ENCODE results near the gene REL. TPM values are rescaled to one million over a fixed set of nuclear protein-coding genes. Genes with fewer than 3 reads are reported as not detected.
"Not testable (repeated sequence)": the region's sequence is repeated elsewhere in the genome, so short reads cannot be mapped to it uniquely, and the experiment has no call there.

Gene REL
- polyA plus RNA-seq, 3 donors, result 6.1 to 10.1 (median 8.5) TPM

- not testable (repeated sequence) for DNase-seq
Measured at GRCh38 chr2:60865361-60865760, 16.0 kb upstream of the REL start.

- no peak for DNase-seq
Measured at GRCh38 chr2:60867007-60867406, 14.4 kb upstream of the REL start.

GRCh38 chr2:60867848-60868247, 13.5 kb upstream of the REL start:
- no peak for DNase-seq

DNA sequence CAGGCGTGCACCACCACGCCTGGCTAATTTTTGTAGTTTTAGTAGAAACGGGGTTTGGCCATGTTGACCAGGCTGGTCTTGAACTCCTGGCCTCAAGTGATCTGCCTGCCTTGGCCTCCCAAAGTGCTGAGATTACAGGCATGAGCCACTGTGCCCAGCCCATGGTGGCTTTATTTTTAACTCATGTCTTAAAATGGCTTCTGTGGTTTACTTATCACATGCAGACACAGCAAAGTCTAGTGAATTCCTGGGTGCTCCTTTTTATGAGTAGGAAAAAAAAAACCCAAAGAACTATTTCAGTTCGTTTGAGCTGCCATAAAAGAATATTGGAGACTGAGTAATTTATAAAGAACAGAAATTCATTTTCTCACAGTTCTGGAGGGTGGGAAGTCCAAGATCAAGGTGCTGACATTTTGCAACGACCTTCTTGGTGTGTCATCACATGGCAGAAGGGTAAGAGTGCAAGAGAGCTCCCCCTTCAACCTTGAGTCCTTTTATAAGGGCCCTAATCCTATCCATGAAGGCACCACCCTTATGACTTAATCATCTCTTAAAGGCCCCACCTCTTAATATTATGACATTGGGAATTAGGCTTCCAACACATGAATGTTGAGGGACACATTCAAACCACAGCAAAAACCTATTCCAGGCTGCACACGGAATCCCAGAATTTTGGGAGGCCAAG, 12.6 kb upstream of the REL start:
- no peak for DNase-seq

DNA sequence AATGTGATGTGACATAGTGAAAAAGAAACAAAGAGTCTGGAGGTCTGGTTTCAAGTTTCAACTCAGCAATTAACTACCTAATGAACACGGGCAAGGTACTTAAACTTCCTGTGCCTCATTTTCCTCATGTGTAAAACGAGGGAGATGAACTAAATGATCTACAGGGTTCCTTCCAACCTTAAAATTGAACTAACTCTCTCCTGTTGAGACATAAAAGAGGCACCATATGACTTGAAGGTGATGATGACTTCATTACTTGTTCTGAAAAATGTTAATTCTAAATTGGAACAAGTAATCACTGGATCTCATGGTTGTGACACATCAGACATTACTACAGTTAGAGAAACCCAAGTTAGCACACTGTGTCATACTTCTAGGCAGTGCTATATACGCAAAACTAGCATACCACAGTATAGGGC, 8.9 kb upstream of the REL start:
- no peak for DNase-seq

DNA sequence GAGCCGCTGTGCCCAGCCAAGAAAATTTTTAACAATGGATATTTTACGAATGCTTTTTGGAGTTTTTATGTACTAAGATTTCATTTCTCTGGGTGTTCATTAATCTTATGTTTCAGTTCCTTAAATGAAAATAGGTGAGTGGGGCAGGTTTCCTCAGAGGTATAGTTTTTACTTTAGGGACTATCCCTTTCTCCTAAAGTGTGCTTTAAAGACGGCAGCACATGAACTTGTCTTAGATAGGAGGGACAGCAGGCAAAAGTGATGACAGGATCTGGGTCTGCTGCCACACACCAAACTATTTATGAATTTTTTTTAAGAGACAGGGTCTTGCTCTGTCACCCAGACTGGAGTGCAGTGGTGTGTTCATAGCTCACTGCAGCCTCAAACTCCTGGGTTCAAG, 8.0 kb upstream of the REL start:
- no peak for DNase-seq

GRCh38 chr2:60875520-60875919, 5.9 kb upstream of the REL start:
- no peak for DNase-seq

DNA sequence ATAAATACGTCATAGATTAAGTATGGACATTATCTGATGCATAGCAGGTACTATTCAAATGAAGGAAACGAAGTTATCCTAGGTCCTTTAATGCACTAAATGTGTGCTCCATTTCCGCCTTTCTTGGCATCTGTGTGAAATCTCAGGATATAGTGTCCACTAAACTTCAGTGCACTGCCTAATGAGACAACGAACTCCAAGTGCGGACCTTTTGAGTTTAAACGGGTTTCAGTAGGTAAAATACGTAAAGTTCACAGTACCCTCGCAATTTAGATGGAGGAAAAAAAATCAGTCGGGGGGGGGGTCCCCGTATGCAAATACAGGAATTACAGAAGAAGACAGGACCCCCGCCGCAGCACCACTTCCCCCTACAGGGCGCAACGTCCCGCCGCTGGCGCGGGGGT, 729 bp upstream of the REL start:
- no peak for DNase-seq

GRCh38 chr2:60882971-60883753, 1.8 kb downstream of the REL start:
- DNase-seq, result no peak

GRCh38 chr2:60883896-60884295, 2.5 kb downstream of the REL start:
- DNase-seq, result no peak

- no peak for DNase-seq
Measured at GRCh38 chr2:60884800-60885199, 3.4 kb downstream of the REL start.

DNA sequence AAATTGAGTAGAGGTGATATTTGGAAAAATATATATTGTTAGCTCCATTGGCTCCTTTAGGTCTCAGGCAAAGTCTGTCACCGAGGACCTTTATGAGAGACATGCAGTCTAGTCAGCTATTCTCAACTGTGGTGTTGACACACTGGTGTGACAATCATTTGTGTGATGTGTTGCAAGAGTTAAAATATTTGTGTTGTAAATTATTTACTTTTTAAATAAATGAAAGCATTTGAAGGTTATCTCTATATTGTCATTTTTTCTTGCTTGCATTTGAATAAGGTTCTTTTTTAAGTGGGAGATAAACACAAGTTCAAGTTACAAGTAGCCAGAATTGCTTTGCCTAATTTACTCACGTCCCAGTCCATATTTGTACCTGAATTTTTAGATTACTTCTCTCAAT, 4.3 kb downstream of the REL start:
- DNase-seq, result no peak

- DNase-seq, result no peak
Measured at GRCh38 chr2:60886991-60887390, 5.6 kb downstream of the REL start.

DNA sequence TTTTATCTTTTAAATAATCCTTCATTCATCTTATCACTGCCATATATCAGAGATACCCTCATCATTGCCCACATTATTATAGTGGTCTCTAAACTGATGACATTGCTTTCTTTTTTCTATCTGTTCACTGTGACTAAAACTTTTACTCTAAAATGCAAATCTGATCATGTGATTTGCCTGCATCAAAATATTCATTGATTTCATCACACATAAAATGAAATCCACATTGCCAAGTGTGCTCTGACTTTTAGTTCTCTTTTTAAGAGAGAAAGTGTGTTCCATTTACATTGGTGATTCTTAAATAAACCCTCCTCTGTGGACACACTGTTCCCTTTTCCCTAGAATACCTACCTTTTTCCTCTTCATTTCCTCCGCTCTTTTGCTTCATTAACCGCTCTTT, 7.5 kb downstream of the REL start:
- no peak for DNase-seq

GRCh38 chr2:60889581-60890392, 8.4 kb downstream of the REL start:
- not testable (repeated sequence) for DNase-seq

- DNase-seq, result no peak
Measured at GRCh38 chr2:60890393-60890707, 9.0 kb downstream of the REL start.

DNA sequence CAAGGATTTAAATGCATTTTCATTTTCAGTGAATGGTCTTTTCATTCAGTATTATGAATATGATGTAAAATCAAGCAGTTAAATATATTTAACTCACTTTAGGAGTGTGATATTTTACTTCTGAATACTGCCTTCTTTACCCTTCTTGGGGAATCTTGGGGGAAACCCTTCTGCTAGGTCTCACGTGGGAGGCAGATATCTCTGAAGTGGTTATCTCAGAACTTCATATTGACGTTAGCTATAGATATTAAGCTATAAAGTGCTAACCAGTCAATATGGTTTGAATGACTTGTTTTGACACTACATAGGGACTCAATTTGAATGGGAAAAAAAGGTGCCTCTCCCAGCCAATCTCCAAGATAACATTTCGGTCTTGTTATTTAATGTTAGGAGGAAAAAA, 9.8 kb downstream of the REL start:
- no peak for DNase-seq

GRCh38 chr2:60898567-60898966, 17.2 kb downstream of the REL start:
- no peak for DNase-seq

DNA sequence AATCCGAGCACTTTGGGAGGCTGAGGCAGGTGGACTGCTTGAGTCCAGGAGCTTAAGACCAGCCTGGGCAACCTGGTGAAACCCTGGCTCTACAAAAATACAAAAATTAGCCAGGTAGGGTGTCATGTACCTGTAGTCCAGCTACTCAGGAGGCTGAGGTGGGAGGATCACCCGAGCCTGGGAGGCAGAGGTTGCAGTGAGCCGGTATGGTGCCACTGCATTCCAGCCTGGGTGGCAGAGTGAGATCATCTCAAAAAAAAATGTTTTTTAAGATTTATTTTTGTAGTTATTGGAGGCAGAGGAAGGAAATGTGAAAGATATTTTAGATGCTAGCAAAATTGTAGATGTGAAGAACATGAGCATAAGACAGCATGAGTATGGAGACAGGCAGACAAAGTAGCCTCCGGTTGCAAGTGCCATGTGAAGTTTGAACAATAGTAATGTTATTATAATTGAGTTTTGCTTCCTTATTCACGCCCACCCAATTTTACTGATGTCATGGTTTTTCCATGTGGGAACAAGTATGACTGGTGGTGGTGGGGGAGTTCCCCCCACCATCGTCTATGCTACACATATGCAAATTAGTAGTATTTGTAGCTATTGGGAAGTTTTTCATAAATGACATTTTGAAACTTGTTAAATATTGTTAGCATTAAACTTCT, 18.0 kb downstream of the REL start:
- DNase-seq, result no peak

GRCh38 chr2:60899892-60900249, 18.5 kb downstream of the REL start:
- no peak for DNase-seq

- not testable (repeated sequence) for DNase-seq
Measured at GRCh38 chr2:60901296-60901695, 19.9 kb downstream of the REL start.

GRCh38 chr2:60905867-60906266, 24.5 kb downstream of the REL start:
- DNase-seq, result not testable (repeated sequence)

All from renal pelvis (tissue), 4 donors.